Head of caudate nucleus (tissue), 42 donors: Measurements from ENCODE around the gene PHACTR3.
A peak's percentile ranks its signal among the peaks of the same experiment; 100 is the strongest.

ENCODE experiments used
- DNase-seq, 42 donors: peaks; one replicate each; pipeline versions ENCODE4 v3.0.0 to v3.0.0-alpha.2; 2020 to 2021; ENCODE audit warnings: mixed read lengths in 7 of 42
- intact Hi-C: fragments of 100-400 bp; cut with DNase I; formaldehyde crosslinking; loops from one replicate; pipeline ENCODE4 v1.15.0; 2022

The PHACTR3 gene

GRCh38 chr20:59673998-59674445 is 69.7 kb downstream of the PHACTR3 start:
- intact Hi-C loops: loop anchor here (10.0 kb wide), 1 partner anchor 81 kb away; no protein-coding TSS in a partner anchor
- peak in 2 of 42 donors; percentile 11 to 24 for DNase-seq

- intact Hi-C loops: loop anchor here (10.0 kb wide), 1 partner anchor 79 kb away; no protein-coding TSS in a partner anchor
- peak in 13 of 42 donors; percentile 20 to 72 (median 40) for DNase-seq
Observed at GRCh38 chr20:59676126-59676850, 71.9 kb downstream of the PHACTR3 start.

- peak in 1 of 42 donors; percentile 28 for DNase-seq
- intact Hi-C loops: loop anchor here (10.0 kb wide), 1 partner anchor 78 kb away; no protein-coding TSS in a partner anchor
Observed at GRCh38 chr20:59676851-59677182, 72.5 kb downstream of the PHACTR3 start.

- no peak for DNase-seq
- intact Hi-C loops: loop anchor here (10.0 kb wide), 1 partner anchor 77 kb away; no protein-coding TSS in a partner anchor
Observed at GRCh38 chr20:59677586-59677985, 73.2 kb downstream of the PHACTR3 start.

- intact Hi-C loops: loop anchor here (10.0 kb wide), 1 partner anchor 77 kb away; no protein-coding TSS in a partner anchor
- peak in 25 of 42 donors; percentile 18 to 77 (median 46) for DNase-seq
Observed at GRCh38 chr20:59678288-59678687, 73.9 kb downstream of the PHACTR3 start.

- DNase-seq: no peak
- intact Hi-C loops: loop anchor here (10.0 kb wide), 1 partner anchor 76 kb away; no protein-coding TSS in a partner anchor
Observed at GRCh38 chr20:59678951-59679350, 74.6 kb downstream of the PHACTR3 start.

GRCh38 chr20:59680148-59680650 is 75.9 kb downstream of the PHACTR3 start:
- intact Hi-C loops: no loop called here
- peak in 2 of 42 donors; percentile 18 to 37 for DNase-seq

GRCh38 chr20:59680852-59681251 is 76.5 kb downstream of the PHACTR3 start:
- intact Hi-C loops: no loop called here
- DNase-seq: peak in 2 of 42 donors; percentile 16 to 29

GRCh38 chr20:59682603-59683002 is 78.3 kb downstream of the PHACTR3 start:
- intact Hi-C loops: no loop called here
- peak in 16 of 42 donors; percentile 19 to 66 (median 34) for DNase-seq

- peak in 11 of 42 donors; percentile 15 to 70 (median 42) for DNase-seq
- intact Hi-C loops: no loop called here
Observed at GRCh38 chr20:59683181-59683580, 78.8 kb downstream of the PHACTR3 start.

GRCh38 chr20:59684685-59685242 is 80.4 kb downstream of the PHACTR3 start:
- no peak for DNase-seq
- intact Hi-C loops: no loop called here

GRCh38 chr20:59686404-59687346 is 82.3 kb downstream of the PHACTR3 start:
- DNase-seq: peak in 1 of 42 donors; percentile 0
- intact Hi-C loops: no loop called here

- DNase-seq: peak in 2 of 42 donors; percentile 11 to 24
- intact Hi-C loops: no loop called here
Observed at GRCh38 chr20:59688356-59688755, 84.0 kb downstream of the PHACTR3 start.

- intact Hi-C loops: no loop called here
- peak in 13 of 42 donors; percentile 6 to 62 (median 32) for DNase-seq
Observed at GRCh38 chr20:59688999-59689398, 84.7 kb downstream of the PHACTR3 start.

GRCh38 chr20:59690101-59690500 is 85.8 kb downstream of the PHACTR3 start:
- intact Hi-C loops: no loop called here
- peak in 1 of 42 donors; percentile 36 for DNase-seq

GRCh38 chr20:59690976-59691375 is 86.6 kb downstream of the PHACTR3 start:
- peak in 1 of 42 donors; percentile 31 for DNase-seq
- intact Hi-C loops: no loop called here

GRCh38 chr20:59692139-59692538 is 87.8 kb downstream of the PHACTR3 start:
- intact Hi-C loops: no loop called here
- peak in 1 of 42 donors; percentile 39 for DNase-seq

GRCh38 chr20:59693587-59693986 is 89.2 kb downstream of the PHACTR3 start:
- DNase-seq: peak in 4 of 42 donors; percentile 42 to 54 (median 50)
- intact Hi-C loops: no loop called here

- DNase-seq: peak in 30 of 42 donors; percentile 18 to 76 (median 48)
- intact Hi-C loops: no loop called here
Observed at GRCh38 chr20:59696476-59696875, 92.1 kb downstream of the PHACTR3 start.
